IPS DF 4.7 (cell line): Measurements from ENCODE around the gene PDCD6IP.
"Not testable (repeated sequence)": the region's sequence is repeated elsewhere in the genome, so short reads cannot be mapped to it uniquely, and the experiment has no call there.

Source experiments
- DNase-seq: peaks from one replicate; pipeline ENCODE4 v3.0.0-alpha.2; 2013; ENCODE audit warnings: low spot score; ENCODE audit errors: extremely low read depth

The PDCD6IP gene

GRCh38 chr3:33855407-33855806 lies 57.0 kb downstream of the PDCD6IP start:
- not testable (repeated sequence) for DNase-seq

- DNase-seq: no peak
Observed at GRCh38 chr3:33855884-33856546, 57.6 kb downstream of the PDCD6IP start.

- not testable (repeated sequence) for DNase-seq
Observed at GRCh38 chr3:33857701-33858100, 59.3 kb downstream of the PDCD6IP start.

GRCh38 chr3:33858131-33858530 lies 59.7 kb downstream of the PDCD6IP start:
- no peak for DNase-seq

- no peak for DNase-seq
Observed at GRCh38 chr3:33860373-33861050, 62.1 kb downstream of the PDCD6IP start.

- no peak for DNase-seq
Observed at GRCh38 chr3:33865133-33865532, 66.7 kb downstream of the PDCD6IP start.

- no peak for DNase-seq
Observed at GRCh38 chr3:33868309-33868708, 69.9 kb downstream of the PDCD6IP start.

GRCh38 chr3:33869977-33870376 lies 71.5 kb downstream of the PDCD6IP start:
- DNase-seq: no peak

GRCh38 chr3:33874815-33875214 lies 76.4 kb downstream of the PDCD6IP start:
- DNase-seq: no peak

GRCh38 chr3:33875680-33876079 lies 77.2 kb downstream of the PDCD6IP start:
- DNase-seq: no peak

GRCh38 chr3:33877187-33877586 lies 78.8 kb downstream of the PDCD6IP start:
- no peak for DNase-seq

GRCh38 chr3:33879540-33879939 lies 81.1 kb downstream of the PDCD6IP start:
- no peak for DNase-seq

- no peak for DNase-seq
Observed at GRCh38 chr3:33881156-33882064, 83.0 kb downstream of the PDCD6IP start.

GRCh38 chr3:33882296-33882695 lies 83.9 kb downstream of the PDCD6IP start:
- DNase-seq: no peak

- no peak for DNase-seq
Observed at GRCh38 chr3:33883538-33883950, 85.1 kb downstream of the PDCD6IP start.

- no peak for DNase-seq
Observed at GRCh38 chr3:33883951-33884561, 85.6 kb downstream of the PDCD6IP start.

- no peak for DNase-seq
Observed at GRCh38 chr3:33884701-33885100, 86.3 kb downstream of the PDCD6IP start.

- DNase-seq: no peak
Observed at GRCh38 chr3:33885496-33885895, 87.1 kb downstream of the PDCD6IP start.

GRCh38 chr3:33886015-33886414 lies 87.6 kb downstream of the PDCD6IP start:
- no peak for DNase-seq

- DNase-seq: no peak
Observed at GRCh38 chr3:33887478-33887877, 89.0 kb downstream of the PDCD6IP start.

- DNase-seq: no peak
Observed at GRCh38 chr3:33889394-33890039, 91.1 kb downstream of the PDCD6IP start.
